HG03097 (cell line): ENCODE data around the gene USP37.

Source experiments
- ATAC-seq: cut with Tn5 transposase; IDR thresholded peaks from one replicate; pipeline ENCODE4 v1.9.1; 2021; ENCODE audit not compliant: unreplicated experiment, low FRiP score

Gene USP37, protein sequence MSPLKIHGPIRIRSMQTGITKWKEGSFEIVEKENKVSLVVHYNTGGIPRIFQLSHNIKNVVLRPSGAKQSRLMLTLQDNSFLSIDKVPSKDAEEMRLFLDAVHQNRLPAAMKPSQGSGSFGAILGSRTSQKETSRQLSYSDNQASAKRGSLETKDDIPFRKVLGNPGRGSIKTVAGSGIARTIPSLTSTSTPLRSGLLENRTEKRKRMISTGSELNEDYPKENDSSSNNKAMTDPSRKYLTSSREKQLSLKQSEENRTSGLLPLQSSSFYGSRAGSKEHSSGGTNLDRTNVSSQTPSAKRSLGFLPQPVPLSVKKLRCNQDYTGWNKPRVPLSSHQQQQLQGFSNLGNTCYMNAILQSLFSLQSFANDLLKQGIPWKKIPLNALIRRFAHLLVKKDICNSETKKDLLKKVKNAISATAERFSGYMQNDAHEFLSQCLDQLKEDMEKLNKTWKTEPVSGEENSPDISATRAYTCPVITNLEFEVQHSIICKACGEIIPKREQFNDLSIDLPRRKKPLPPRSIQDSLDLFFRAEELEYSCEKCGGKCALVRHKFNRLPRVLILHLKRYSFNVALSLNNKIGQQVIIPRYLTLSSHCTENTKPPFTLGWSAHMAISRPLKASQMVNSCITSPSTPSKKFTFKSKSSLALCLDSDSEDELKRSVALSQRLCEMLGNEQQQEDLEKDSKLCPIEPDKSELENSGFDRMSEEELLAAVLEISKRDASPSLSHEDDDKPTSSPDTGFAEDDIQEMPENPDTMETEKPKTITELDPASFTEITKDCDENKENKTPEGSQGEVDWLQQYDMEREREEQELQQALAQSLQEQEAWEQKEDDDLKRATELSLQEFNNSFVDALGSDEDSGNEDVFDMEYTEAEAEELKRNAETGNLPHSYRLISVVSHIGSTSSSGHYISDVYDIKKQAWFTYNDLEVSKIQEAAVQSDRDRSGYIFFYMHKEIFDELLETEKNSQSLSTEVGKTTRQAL

DNA sequence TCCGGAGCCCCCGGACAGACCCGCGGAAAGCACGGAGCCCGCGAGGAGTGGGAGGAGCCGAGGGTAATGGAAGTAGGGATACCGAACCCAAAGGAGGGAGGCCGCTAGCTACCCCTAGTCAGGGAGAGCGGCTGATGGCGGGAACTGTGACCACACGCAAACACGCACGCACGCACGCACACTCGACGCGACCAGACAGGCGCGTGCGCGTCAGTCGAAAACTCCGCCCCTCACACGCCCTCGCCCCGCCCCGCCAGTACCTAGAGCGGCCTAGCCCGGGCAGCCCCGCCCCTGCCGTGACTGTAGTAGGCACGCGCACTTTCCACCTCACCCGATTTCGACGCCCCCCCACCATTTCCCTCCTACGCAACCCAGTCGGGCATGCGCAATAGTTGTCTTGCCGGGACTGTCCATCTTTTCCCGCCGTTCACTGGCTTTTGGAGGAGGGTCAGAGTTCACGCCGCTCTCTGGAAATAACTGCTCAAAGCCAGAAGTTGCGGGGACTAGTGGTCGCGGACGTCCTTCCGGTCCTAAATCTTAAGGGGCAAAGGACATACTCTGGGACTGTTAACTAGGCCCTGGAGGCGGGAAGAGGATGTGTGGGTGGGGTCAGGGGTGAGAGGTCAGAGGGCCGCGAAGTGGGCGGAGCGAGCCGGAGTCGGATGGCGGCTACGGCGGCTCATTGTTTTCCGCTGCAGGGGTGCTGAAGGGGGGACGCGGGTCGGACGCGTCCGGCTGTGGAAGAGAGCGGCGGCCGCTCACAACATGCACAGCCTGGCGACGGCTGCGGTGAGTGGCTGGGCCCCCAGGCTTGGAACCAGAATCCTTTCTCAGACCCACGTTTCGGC, at the start of gene USP37, which contains the start of gene CNOT9:
TSS of gene USP37 (minus strand) at position 162 of the 848 bp plus-strand sequence. CDS start 9,698 bp downstream, outside the sequence.
TSS of gene CNOT9 (plus strand) at position 650 of the 848 bp plus-strand sequence. CDS start at position 766, 116 bp downstream.
- ATAC-seq = peak; percentile 53

DNA sequence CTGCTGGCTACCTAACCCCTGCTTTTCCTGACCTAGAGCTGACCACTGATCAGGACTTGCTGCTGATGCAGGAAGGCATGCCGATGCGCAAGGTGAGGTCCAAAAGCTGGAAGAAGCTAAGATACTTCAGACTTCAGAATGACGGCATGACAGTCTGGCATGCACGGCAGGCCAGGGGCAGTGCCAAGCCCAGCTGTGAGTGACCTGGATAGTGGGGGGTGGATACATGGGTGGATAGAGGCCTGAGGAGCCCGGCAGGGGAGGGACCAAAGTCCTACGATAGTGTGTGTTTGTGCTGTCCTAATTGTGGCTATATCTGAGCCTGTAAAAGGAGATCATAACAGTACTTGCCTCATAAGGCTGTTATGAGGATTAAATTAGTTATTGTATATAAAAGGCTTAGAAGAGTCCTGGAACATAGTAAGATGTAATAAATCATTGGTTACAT, 47.7 kb upstream of the USP37 start:
- no peak for ATAC-seq

GRCh38 chr2:218607436-218608115, 39.4 kb upstream of the USP37 start, which contains the start of gene PLCD4:
PLCD4 (plus strand) TSS chr2:218607899; CDS start chr2:218615740, 7,841 bp downstream.
- ATAC-seq = no peak

DNA sequence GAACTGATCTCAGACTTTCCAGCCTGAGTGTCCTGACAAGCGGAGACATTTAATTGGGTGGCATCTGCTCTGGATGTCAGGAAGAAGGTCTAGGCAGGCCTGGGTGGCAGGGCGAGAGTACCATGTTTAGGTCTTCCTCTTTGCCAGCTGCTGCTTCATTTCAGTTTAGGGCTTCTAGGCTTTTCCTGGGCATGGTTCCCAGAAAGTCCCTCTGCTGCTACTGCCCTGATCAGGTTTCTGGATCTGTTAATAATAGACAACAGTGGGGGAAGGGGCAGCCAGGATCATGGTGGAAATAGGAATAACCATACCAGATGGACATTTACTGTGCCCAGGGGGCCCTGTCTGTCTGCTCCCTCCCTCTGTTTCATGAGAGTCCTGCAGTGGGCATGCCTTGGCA, 37.3 kb upstream of the USP37 start:
- no peak for ATAC-seq

- no peak for ATAC-seq
These were observed 17.4 kb upstream of the USP37 start for GRCh38 chr2:218585541-218585940.

DNA sequence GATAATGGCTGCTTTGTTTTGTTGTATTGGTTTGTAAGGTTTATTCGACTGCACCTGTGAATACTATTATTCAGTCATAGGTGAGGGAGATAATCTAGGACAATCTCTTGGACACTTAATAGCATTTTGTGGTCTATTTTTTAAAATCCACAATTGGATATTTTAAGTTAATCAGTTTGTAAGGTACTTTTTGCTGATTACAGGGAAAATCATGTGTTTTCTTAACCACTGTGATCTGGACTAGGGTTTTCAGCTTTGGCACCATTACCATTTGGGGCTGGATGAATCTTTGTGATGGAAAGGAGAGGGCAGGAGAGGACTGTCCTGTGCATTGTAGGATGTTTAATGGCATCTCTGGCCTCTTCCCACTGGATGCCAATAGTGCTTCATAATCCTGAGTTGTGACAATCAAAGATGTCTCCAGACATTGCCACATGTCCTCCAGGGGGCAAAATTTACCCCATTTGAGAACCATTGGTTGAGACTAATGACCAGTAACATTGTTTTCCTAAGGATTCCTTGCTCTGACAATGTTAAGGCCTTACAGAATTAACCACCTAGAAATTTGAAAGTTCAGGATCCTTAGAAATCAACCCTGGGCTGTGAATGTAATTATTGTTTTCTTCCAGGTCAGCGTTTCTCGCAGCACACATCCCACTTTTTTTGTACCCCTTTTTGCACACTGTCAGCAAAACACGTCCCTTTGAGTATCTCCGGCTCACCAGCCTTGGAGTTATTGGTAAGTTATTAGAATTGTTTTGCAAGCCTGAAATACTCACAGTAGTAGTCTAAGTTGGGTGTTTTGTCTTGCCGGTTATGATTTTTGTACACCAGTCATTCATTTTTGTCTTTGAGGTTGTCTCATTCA, 16.1 kb upstream of the USP37 start:
- ATAC-seq = no peak

GRCh38 chr2:218582076-218582475, 13.9 kb upstream of the USP37 start:
- ATAC-seq = no peak

- no peak for ATAC-seq
These were observed 10.2 kb upstream of the USP37 start for GRCh38 chr2:218578272-218578877.

DNA sequence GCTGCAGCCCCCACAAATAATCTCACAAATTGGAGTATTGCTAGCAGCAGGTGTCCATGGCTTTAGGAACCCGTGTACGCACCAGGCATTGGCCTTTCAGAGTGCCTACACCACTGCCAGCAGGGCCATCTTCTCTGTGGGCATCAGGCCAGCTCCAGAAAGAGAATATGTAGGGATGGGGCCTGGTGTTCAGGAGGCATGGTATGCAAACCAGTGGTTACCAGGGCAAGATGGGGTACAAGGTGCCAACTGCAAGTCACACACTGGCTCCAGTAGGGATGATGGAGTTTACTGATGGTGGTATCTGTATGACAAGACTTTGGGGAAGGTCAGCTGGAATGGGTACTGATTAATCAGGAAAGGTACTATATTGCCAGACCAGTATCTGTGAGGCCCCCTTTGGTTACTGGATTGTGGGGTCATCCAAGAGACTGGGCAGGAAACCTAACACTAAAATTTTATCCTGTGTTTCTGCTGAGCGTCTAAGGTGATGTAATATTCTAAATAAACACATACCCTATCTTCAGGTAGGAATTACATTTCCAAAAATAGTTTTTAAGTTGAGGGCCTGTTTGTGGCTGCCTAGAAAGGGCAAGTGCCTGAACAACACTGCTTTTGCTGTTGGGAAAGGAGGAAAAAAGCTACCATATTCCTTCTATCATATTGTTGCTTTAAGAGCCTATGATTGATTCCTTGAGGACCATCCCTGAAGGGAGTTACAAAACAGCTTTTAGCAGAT, 9.5 kb upstream of the USP37 start:
- ATAC-seq = no peak

DNA sequence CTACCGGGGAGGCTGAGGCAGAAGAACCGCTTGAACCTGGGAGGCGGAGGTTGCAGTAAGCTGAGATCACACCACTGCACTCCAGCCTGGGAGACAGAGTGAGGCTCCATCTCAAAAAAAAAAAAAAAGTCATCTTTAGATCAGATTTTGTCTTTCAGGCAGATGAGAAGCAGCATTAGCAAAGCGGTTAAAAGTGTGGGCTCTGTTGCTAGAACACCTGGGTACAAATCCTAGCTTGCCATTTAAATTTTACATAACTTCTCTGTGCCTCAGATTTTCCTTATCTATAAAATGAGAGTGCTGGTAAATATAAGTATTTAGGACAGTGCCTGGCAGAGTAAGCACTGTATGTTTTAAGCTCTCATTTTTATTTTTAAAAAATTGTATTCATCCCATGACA, 8.7 kb upstream of the USP37 start:
- ATAC-seq = no peak

GRCh38 chr2:218570850-218571249, 2.7 kb upstream of the USP37 start:
- ATAC-seq = no peak

GRCh38 chr2:218569661-218570500, 1.7 kb upstream of the USP37 start:
- no peak for ATAC-seq

- ATAC-seq = peak; percentile 30
These were observed 884 bp upstream of the USP37 start for GRCh38 chr2:218569038-218569431.

DNA sequence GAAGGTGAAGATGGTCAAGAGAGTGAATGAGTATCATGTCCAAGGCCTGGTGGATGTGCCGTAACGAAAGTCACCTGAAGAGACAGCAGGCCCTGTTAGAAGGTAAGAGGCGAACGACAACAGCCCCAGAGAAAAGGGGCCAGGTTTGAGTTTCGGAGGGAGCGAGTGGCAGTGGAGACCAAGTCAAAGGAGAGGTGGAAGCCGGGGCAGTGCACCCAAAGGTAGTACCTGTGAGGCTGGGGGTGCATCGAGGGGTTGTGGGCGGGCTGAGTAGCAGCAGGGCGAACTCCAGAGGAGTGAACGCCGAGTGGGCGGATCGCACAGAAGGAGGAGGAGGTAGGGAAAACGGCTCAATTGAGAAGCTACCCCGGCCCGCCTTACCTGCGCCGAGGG, 358 bp downstream of the USP37 start:
- ATAC-seq = peak; percentile 39

GRCh38 chr2:218566296-218566695, 1.9 kb downstream of the USP37 start:
- ATAC-seq = no peak

GRCh38 chr2:218564056-218564455, 4.1 kb downstream of the USP37 start:
- ATAC-seq = no peak

GRCh38 chr2:218558986-218559385, 9.2 kb downstream of the USP37 start:
- ATAC-seq = no peak
